HL-60 (cell line): ENCODE data around the gene SLC8A2.

Source experiments
- CTCF ChIP-seq: IDR thresholded peaks from one replicate; pipeline ENCODE4 v1.5.1; 2011; ENCODE audit warnings: low read length, control low read depth, inconsistent platforms; ENCODE audit not compliant: insufficient read depth
- GABPA ChIP-seq: IDR thresholded peaks from 2 replicates; pipeline ENCODE4 v1.6.1; 2012; ENCODE audit warnings: low read depth
- POLR2AphosphoS5 ChIP-seq: IDR thresholded peaks from 2 replicates; pipeline ENCODE4 v1.6.1; 2012; ENCODE audit warnings: low read depth
- REST ChIP-seq: IDR thresholded peaks from 2 replicates; pipeline ENCODE4 v1.6.1; 2012; ENCODE audit warnings: low read depth; ENCODE audit not compliant: insufficient replicate concordance
- SPI1 ChIP-seq: IDR thresholded peaks from 2 replicates; pipeline ENCODE4 v1.6.1; 2012; ENCODE audit warnings: low read depth, mild to moderate bottlenecking, borderline replicate concordance

- TF ChIP-seq CTCF (no peak), POLR2AphosphoS5 (no peak), GABPA (no peak), REST (no peak), SPI1 (no peak)
Measured at GRCh38 chr19:47490031-47490430, 18.3 kb upstream of the SLC8A2 start.
